Hematopoietic multipotent progenitor cell treated with erythropoietin and hydrocortisone succinate and interleukin-3 and kit ligand, for 17 days (in vitro differentiated cells): ENCODE data around the gene LPCAT1.
"Not testable (repeated sequence)": the region's sequence is repeated elsewhere in the genome, so short reads cannot be mapped to it uniquely, and the experiment has no call there.

Experiments used
- DNase-seq: peaks from one replicate; pipeline ENCODE4 v3.0.0-alpha.2; 2015; ENCODE audit warnings: low spot score

LPCAT1 gene

DNA sequence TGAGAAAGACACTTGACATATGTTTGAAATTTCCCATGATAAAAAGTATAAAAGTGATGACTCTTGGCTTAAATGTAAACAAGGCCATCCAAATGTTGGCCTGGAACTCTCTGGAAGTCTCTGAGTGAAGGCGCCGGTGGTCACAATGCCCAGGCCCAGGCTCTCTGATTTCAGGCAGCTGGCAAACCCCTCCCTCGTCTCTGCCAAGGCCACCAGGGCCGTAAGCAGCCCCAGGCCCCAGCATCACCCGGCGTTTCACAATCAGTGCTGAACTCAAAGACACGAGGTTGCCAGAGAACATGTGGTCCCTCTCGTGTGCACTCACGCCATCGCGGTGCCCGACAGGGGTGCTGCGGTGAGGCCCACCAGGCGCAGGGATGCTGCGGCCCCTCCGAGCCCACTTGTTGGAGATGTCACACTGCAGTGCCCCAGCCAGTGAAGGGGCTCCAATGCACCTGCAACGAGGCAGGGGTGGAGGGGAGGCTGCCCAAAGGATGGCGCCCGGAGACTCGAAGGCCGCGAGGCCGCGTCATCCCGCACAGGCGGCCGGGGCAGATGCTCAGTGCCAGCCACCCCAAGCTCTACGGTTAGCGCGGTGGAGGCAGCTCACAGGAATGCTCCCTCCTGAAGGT, 15.0 kb downstream of the LPCAT1 start:
- DNase-seq = no peak

DNA sequence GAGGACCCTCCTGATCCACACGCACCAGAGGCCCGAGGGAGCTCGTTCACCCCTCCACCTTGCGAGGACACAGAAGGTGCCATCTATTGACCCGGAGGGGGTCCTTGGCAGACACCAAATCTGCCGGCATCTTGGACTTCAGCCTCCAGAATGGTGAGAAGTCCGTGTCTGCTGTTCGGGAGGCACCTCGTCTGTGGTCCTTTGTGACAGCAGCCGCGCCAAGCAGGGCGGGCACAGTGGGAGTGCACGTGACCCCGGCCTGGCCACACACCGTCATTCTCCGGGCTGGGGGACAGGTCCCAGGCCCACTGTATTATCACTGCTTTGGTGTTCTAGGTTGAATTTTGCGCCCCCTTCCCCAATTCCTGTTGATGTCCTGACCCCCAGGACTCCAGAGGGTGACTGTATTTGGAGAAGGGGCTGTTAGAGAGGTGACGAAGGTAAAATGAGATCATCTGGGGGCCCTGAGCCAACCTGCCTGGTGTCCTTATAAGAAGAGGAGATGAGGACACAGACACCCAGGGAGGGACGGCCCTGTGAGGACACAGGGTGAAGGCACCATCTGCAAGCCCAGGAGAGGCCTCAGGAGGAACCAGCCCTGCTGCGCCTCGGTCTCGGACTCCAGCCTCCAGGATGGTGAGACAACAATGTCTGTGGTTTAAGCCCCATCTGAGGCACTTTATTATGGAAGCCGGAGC, 15.7 kb downstream of the LPCAT1 start:
- DNase-seq = no peak

DNA sequence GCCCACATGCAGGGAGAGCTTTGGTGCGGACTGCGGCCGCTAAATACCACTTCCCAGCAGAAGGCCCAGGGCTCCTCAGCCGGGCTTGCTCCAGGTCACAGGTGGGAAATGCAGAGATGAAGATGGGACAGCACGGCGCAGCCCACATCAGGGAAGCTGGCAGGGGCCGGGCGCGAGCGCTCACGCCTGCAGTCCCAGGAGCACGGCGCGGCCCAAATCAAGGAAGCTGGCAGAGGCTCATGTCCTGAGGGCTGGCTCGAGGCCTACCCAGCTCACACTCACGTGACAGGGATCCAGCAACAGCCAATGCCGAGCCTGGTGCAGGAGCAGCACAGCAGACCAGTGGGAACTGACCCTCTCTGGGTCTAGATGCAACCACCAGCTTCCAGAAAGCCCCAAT, 16.3 kb downstream of the LPCAT1 start:
- DNase-seq = no peak

DNA sequence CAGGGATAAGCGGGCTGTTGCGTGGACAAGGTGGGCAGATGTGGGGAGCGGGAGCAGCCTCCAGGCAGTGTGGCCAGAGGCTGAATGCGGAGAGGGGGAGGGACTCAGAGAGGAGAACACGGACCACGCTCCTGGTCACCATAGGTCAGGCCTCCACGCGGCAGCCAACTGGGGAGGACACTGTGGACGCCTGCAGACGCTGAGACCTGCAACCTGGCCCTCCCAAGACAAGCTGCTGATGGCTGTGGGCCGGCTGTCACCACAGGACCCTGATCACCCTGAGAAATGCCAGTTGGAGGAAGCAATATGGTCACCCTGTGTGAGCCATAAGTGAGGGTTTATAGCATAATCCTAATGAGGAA, 16.8 kb downstream of the LPCAT1 start:
- no peak for DNase-seq

DNA sequence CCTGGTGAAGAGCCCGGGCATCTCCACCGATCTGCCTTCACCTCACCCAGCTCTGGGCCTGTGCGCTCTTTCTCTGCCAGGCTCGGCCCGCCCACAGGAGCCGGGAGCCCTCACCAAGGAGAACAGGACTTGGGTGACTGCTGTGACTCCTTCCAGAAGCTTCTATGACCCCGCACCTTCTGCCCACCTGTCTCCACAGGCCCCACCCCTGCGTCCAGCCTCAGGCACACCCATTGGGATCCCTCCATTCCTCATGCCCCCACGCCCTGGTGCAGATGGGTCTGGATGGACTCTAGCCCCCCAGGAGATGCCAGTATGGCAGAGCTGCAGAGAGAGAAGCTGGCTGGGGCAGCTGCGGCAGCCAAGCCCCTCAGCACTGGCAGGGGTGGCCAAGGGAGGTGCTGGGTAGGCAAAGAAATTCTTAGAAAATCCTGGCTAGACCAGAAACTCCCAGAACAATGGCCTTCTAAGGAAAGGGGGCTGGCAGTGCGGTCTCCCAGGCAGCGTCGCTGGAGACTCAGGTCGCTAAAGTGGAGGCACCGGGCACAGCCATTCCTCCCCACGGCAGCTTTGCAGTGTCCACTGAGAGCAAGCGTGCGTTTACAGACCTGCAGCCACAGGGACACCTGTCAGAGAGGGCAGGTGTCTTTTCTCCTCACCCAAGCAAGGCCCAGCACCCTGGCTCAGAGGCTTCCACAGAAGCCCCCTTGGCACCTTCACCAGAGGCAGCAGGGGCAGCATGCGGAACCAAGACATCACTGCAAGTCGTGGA, 17.3 kb downstream of the LPCAT1 start:
- no peak for DNase-seq

DNA sequence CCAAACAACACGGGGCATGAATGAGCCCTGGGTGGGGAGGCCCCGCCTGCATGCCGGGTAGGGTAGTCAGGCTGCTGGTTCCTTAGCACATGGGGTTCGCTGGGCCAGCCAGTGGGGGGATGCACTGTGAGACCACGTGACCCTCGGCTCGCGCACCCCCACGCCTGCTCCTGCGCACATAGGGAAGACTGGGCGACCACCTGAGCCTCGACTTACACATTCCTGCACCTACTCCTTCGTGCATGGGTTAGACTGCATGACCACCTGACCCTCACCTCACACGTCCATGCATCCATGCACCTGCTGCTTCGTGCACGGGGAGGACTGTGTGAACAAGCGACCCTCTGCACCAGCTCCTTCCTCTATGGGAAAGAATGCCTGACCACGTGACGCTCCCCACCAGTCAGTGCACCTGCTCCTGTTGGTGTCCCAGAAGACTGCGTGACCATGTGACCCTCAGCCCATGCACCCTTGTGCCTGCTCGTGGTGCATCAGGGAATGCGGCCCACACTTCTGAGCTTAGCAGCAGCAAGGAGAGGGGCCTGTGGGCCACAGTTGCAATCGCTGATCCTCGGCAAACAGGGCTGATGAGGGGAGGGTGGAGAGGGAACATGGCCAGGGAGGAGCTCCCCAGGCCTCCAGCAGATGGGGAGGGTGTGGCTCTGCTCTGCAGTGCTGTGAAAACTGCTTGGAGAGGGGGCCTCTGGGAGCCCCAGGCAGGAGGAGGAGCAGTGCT, 18.1 kb downstream of the LPCAT1 start:
- DNase-seq = no peak

DNA sequence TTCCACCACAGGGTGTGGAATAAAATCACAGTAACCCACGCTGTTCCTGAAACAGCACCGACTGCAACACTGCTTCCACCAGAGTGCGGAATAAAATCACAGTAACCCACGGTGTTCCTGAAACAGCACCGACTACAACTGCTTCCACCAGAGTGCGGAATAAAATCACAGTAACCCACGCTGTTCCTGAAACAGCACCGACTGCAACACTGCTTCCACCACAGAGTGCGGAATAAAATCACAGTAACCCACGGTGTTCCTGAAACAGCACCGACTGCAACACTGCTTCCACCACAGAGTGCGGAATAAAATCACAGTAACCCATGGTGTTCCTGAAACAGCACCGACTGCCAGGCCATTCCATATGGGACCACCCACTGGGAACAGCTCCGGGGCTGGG, 18.7 kb downstream of the LPCAT1 start:
- DNase-seq = not testable (repeated sequence)

DNA sequence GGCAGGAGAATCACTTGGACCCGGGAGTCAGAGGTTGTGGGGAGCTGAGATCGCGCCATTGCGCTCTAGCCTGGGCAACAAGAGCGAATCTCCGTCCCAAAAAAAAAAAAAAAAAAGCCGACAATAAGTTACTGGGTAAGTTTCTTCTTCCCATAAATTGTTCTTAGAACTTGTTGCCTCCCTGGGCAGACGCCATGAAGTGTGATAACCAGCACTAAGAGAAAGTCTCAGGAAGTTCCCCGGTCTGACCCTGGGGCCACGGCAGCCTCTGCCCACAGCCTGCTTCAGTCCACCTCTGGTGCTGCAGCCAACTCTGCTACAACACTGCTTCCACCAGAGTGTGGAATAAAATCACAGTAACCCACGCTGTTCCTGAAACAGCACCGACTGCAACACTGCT, 19.1 kb downstream of the LPCAT1 start:
- DNase-seq = no peak

DNA sequence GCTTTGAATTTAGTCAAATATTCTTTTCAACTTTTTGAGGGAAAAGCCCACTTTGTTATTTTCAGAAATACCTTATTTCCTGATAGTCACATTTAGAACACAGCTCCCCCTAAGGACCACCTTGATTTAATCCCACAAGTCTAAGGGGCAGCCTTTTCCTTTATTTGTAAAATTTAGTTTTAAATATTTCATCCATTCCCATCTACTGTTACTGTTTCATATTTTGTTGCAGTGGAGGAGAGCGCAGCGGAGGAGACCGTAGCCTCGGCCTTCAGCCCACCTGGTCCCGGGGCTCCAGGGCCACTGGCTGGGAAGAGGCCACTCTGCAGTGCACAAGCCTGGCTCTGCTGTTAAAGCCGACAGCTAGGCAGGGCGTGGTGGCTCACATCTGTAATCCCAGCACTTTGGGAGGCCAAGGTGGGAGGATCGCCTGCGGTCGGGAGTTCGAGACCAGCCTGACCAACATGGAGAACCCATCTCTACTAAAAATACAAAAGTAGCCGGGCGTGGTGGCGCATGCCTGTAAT, 19.6 kb downstream of the LPCAT1 start:
- DNase-seq = no peak

DNA sequence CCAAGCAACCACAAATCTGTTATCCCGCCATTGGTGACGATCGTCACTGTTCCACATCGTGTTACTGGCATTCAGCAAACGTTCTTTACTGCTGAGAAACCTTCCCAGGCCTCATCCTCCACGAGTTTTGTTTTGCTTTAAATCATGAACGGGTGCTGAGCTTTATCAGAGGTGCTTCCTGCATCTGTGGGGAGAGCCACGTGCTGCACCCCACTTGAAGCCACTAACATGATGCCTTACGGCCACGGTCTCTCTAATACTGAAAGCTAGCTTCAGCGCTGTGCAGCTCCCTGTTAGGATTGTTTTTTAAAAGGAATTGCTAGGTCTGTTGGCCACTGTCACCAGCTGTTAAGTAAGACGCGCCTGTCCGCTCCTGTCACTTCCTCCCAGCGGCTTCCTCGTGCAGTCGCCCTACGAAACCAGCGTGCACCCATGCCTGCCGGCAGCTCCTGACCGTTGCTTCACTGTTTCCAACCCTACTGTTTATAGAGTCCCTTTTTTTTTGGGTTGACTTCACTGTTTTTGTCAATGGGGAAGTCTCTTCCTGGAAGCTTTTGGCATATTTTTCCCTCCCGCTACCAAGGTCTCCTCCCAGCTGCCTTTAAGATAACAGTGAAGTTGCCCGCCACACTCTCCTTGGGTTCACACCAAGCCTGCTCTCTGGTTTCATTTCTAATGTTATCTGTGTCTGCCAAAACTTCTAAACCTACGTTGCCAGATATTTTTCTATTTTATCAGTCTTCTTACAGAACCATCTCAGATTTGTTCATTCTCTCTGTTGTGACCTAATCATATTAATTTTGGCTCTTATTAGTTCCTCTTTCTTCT, 20.3 kb downstream of the LPCAT1 start:
- no peak for DNase-seq

DNA sequence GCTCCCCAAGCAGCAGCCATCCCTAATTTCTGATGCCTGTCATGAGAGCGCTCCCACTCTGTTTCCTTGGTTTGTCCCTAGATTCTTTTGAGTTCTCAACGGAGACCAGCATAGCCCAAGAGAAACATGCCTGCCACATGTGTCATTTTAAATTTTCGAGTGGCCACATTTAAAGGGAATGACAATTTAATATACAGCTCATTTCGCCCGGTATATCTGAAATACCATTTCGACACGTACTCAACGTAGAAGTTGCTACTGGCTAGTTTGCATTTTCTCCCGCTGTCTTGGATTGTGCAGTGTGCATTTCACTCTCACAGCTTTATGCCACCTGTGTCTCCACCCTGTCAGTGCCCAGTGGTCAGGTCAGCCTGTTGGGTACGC, 21.0 kb downstream of the LPCAT1 start:
- DNase-seq = no peak

DNA sequence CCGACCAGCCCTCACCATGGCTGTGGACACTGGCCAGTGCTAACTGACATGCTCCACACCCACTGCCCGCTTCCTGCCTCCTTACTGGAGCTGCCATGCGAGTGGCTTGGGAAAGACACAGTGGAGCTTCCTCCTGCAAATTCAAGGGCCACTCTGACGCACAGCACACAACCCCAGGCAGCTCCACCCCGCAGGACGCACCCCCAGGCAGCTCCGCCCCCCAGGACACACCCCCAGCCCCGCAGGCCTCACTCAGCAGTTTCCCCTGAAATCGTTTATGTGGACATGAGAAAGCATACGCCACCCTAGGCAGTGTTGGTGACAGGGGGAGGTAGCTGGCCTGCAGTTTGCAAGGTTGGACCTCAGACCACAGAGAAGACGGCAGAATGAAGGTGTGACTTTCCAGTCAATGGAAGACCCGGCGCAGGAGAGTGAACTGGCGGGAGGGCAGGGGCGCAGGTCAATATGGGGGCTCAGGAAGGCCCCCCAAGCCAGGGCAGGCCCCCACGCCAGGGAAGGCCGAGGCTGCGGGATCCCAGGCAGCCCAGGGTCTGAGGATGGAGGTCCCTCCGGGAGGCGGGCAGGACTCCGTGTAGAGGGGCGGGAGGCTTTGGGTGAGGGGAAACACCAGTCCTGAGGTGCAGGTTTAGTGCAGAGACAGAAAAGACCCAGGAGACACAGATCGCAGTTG, 21.6 kb downstream of the LPCAT1 start:
- no peak for DNase-seq

DNA sequence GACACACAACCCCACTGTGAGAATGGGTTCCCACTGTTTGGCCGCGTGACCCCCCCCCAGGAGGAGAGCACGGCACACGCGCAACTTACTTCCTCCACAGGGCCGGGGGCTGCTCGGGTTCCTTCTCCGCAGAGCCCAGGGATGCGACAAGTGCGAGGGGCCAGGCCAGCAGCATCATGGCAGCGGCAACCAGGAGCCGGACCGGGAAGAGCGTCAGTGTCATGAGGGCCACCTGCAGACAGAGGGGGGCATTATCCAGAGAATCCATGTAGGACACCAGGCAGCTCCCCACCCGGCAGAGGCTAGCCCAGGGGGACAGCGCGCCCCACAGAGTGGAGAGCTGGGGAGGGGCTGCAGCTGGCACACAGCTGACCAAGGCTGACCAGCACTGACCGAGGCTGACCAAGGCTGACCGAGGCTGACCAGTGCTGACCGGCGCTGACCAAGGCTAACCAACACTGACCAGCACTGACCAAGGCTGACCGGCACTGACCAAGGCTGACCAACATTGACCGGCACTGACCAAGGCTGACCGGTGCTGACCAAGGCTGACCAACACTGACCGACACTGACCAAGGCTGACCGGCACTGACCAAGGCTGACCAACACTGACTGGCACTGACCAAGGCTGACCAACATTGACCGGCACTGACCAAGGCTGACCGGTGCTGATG, 22.3 kb downstream of the LPCAT1 start:
- no peak for DNase-seq

DNA sequence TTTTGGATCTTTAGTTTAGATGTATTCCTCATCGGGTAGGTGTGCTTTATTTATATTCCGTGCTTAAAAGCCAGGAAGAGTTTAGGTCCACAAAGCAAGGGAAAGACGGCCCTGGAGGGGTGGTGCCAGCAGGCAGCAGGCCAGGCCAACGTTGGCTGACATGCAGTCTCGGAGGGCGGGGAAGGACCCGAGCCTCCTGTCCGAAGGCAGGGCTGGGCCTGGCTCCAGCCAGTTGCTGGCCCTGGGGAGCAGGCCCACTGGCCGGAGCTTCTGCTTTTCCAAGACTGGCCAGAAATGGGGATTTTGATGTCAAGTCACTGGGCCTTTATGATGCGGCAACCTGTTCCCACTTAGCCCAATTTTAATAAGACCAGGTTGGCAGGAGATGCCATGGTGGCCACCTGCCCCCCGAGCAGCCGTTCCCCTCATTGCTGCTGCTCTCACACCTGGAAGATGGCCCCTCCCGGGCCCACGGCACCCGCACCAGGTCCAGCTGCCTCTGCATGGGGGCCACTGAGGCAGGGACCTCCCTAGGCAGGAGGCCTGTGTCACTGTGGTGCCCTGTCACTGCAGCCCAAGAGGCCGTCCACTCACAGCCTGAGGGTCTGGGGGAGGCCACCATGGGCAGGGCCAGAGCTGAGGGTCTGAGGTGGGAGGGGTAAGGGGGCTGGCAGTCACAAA, 23.2 kb downstream of the LPCAT1 start:
- no peak for DNase-seq

DNA sequence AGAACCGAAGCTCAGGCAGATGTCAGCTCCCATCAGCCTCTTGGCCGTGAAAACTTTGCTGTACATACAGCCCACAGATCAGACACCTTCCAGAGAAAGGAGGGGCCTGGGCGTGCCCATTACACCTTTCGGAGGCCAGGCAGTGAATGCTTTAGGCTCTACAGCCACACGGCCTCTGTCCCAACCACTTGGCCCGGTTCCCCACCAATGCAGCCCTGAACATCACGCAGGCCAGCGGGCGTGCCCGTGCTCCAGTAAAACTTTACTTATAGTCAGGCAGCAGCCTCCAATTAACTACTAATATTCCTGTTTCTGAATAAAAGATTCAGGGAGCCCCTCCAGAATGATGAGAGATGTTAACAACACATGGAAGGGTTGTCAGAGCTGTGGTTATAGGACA, 23.9 kb downstream of the LPCAT1 start:
- DNase-seq = no peak

DNA sequence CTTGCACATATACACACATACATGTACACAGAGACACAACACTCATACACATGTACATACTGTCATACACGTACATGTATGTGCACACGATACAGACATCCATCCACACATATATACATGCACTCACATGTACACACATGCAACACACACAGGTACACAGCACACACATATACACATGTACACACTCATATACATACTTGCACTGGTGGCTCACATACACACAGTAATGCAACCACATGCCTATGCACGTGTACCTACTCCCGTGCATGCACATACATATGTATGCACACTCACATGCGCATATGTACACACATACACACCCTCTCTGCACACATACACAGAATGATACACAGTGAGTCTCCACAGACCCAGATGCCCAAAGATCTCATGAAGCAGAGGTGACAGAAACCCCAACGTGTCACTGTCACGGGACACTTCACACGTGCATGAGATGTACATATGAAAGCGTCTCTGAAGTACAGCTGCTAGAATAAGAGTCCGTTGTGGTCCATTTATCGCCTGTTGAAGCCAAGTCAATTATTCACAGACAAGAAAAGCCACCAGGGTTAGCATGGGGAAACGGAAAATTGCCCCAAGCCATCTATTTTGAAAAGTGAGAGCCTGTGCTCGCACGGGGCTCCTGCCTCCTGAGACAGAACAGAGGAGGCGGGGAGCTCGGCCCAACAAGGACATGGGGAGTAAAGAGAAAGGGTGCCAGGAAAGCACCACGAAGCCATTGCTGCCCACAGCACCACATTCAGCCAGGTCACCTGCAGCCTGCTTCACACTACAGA, 24.9 kb downstream of the LPCAT1 start:
- DNase-seq = no peak

DNA sequence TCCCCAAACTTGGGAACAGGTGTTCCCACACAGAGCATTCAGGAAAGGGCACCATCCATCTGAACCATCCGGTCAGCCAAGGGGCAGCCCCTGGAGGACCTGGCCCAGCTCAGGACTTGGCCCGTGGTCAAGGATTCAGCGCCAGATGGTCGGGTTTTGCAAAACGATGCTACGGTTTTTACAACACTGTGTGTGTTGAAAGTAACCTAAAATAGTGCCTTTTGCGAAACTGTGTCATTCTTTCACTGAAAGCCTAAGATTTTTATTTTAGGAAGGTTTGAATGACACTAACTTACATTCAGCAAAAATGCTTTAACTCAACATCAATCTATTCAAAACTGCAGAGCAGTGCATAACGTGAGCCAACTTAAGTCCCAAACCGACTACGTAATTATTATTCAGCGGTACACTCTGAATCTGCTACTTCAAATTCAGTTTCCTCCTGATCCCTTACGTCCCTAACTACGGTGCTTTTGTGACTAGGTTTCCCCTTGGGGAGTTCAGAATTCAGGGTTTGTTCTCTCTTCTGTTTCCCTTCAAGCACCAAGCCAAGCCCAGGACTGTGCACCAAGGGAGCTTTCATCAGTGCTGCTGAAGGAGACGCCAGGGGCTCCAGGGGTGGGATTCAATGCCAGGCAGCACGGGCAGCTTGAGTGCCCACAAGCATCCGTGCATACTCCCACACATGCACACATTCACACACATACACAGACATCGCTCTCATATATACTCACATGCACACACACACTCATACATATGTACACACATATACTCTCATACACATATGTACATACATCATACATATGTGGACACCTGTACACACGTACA, 25.8 kb downstream of the LPCAT1 start:
- no peak for DNase-seq

DNA sequence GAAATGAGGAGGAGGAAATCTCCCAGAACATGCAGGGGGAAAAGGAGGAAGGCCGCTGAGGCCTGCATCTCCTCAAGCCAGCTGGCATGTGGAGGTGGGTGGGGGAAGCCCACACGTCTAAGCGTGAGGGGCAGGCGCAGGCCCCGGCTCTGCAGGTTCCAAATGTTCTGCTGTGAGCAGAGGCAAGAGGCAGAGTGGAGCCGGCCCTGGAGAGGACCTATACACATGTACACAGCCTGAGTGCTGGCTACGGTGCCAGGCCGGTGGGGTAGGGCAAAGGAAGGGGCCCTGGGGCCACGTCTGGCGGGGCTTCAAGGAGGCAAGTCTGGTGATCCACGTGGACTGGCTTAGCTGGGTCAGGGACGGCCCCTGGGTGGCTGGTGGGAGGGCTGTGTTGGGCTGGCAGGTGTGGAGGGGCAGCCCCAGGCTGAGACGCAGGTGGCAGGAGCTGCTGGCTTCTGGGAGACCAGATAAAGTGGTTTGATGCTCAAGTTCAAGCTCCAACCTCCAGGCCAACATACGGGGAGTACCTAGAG, 26.4 kb downstream of the LPCAT1 start:
- DNase-seq = no peak
